ENCODE measurements around the gene TTC7B. TPM values are rescaled to one million over a fixed set of nuclear protein-coding genes. Genes with fewer than 3 reads are reported as not detected.

TTC7B gene
- total and polyA plus RNA-seq, 2 donors (not counting 3 experiments of a cell fraction or from before 2014, with no cell fraction given), result 46.8 to 76.5 TPM

DNA sequence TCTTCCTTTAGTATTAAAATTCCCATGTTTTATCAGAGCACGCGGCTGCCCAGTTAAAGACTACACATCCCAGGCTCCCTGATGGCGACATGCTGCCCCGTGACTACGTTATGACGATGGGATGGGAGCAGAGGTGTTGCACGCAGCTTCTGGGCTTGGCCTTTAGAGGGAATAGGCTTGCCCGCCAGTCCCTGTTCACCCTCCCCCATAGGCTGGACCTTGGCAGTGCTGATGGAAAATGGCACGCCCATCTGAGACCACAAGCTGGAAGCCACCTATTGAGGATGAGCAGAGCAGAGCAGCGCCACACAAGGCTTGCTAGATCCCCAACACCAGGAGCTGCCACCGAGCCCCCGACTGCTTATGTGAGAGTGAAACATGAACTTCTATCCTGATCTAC lies 24.7 kb downstream of the TTC7B start:
- dilution Hi-C loops (cut with MboI; ENCODE audit: extremely low pct_ligation_motif_present, low sequenced_read_pairs), result no loop called here
- Histone ChIP-seq H2AFZ (ENCODE audit: low read depth, low read length) (no peak overlapping the region), H4K20me1 (replicated peaks; ENCODE audit: control insufficient read depth, extremely low read depth, insufficient read depth, low read length) (no peaks in the 10 kb centered on the region), H3K9ac (replicated peaks; ENCODE audit: extremely low read depth, insufficient read depth, low read length) (no peak overlapping the region), H3K4me3 (replicated peaks in 1 of 3; ENCODE audit: insufficient read depth in 1 of 3, low read depth in 1 of 3, low read length in 3 of 3) (no peak overlapping the region), H3K9me3 (replicated peaks; ENCODE audit: control insufficient read depth, insufficient read depth, low read length) (no peaks in the 10 kb centered on the region), H3K27ac (ENCODE audit: insufficient read depth, low read depth, low read length) (no peak overlapping the region), H3K4me2 (ENCODE audit: insufficient read depth, low read length) (no peak overlapping the region), H3K27me3 (ENCODE audit: control insufficient read depth in 2 of 2, insufficient read depth in 2 of 2, low read length in 2 of 2) (no peaks in the 10 kb centered on the region), H3K4me1 (ENCODE audit: control insufficient read depth, extremely low read depth, insufficient read depth, low read length) (peaks cover 20% of the 10 kb centered on the region), H3K36me3 (ENCODE audit: control insufficient read depth in 2 of 2, extremely low read depth in 1 of 2, insufficient read depth in 2 of 2, low read length in 2 of 2) (no peaks in the 10 kb centered on the region), H3K9me1 (replicated peaks; ENCODE audit: control insufficient read depth, extremely low read depth, insufficient read depth, low read length) (no peaks in the 10 kb centered on the region), H3K79me2 (ENCODE audit: control insufficient read depth, insufficient read depth, low read length) (peaks cover 41% of the 10 kb centered on the region)
- TF ChIP-seq FOS (IDR thresholded peaks at IDR 0.05; ENCODE audit: borderline replicate concordance, insufficient read depth, low read length) (no peak), MYC (IDR thresholded peaks at IDR 0.05; ENCODE audit: low read depth, low read length) (no peak)
- no peak for FAIRE-seq
- no peak for DNase-seq (ENCODE audit: low read depth, low spot score)
- intact Hi-C loops (cut with micrococcal nuclease), result no loop called here
- CTCF ChIA-PET, result interaction anchor here (1.6 kb wide), 1 partner anchor 8 kb away, joined by 3 read pairs; no protein-coding TSS in a partner anchor
- POLR2A ChIA-PET, result no interaction called here
- no TSS peak for BruUV-seq (replicated peaks)

DNA sequence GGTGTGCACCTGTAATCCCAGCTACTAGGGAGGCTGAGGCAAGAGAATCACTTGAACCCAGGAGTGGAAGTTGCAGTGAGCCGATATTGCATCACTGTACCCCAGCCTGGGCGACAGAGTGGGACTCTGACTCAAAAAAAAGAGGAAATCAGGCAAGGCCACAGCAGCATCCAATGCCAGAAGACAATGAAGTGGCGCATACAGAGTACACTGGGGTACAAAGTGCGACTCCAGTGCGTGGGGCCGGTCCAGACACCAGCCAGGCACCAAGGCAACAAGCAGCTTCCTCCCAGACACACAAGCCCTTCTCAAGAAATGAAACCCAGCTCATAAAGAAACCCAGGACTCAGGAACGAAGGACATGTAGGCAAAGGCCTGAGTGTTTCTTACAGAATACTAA lies 28.2 kb downstream of the TTC7B start:
- no peak overlapping the region for H3K27ac ChIP-seq (ENCODE audit: insufficient read depth, low read depth, low read length)
- peaks cover 0 to 2% of the 10 kb centered on the region in 2 experiments for H3K36me3 ChIP-seq (ENCODE audit: control insufficient read depth in 2 of 2, extremely low read depth in 1 of 2, insufficient read depth in 2 of 2, low read length in 2 of 2)
- intact Hi-C loops (cut with micrococcal nuclease) (no loop called here), dilution Hi-C loops (cut with MboI; ENCODE audit: extremely low pct_ligation_motif_present, low sequenced_read_pairs) (no loop called here)
- no peaks in the 10 kb centered on the region for H4K20me1 ChIP-seq (replicated peaks; ENCODE audit: control insufficient read depth, extremely low read depth, insufficient read depth, low read length)
- no peaks in the 10 kb centered on the region for H3K9me3 ChIP-seq (replicated peaks; ENCODE audit: control insufficient read depth, insufficient read depth, low read length)
- no peak for TF ChIP-seq EZH2 (IDR thresholded peaks at IDR 0.05; ENCODE audit: borderline replicate concordance, low read depth, low read length, severe bottlenecking)
- no peak overlapping the region for H3K4me3 ChIP-seq (replicated peaks in 1 of 3; ENCODE audit: insufficient read depth in 1 of 3, low read depth in 1 of 3, low read length in 3 of 3)
- H3K4me2 ChIP-seq (ENCODE audit: insufficient read depth, low read length), result no peak overlapping the region
- H3K27me3 ChIP-seq (ENCODE audit: control insufficient read depth in 2 of 2, insufficient read depth in 2 of 2, low read length in 2 of 2), result no peaks in the 10 kb centered on the region
- no peak overlapping the region for H3K9ac ChIP-seq (replicated peaks; ENCODE audit: extremely low read depth, insufficient read depth, low read length)
- H3K9me1 ChIP-seq (replicated peaks; ENCODE audit: control insufficient read depth, extremely low read depth, insufficient read depth, low read length), result no peaks in the 10 kb centered on the region
- BruUV-seq (replicated peaks), result no TSS peak
- no peak overlapping the region for H2AFZ ChIP-seq (ENCODE audit: low read depth, low read length)
- ChIA-PET CTCF (interaction anchor here (0.6 to 4.1 kb wide), 10 partner anchors 8 to 385 kb away, joined by 3 to 21 read pairs (median 3); partner anchors contain the start of gene TTC7B), POLR2A (no interaction called here)
- peaks cover 28% of the 10 kb centered on the region for H3K79me2 ChIP-seq (ENCODE audit: control insufficient read depth, insufficient read depth, low read length)
- DNase-seq (ENCODE audit: low read depth, low spot score) (no peak), FAIRE-seq (no peak)
- no peaks in the 10 kb centered on the region for H3K4me1 ChIP-seq (ENCODE audit: control insufficient read depth, extremely low read depth, insufficient read depth, low read length)

Data from endothelial cell of umbilical vein (primary cell).